Caki2 (cell line): Measurements from ENCODE around the gene NPTX1. TPM values are rescaled to one million over a fixed set of nuclear protein-coding genes. Genes with fewer than 3 reads are reported as not detected.

Experiments
- DNase-seq: peaks from one replicate; pipeline ENCODE4 v3.0.0-alpha.2; 2015; ENCODE audit warnings: low read depth
- in situ Hi-C: cut with HindIII; loops from 2 replicates; pipeline ENCODE4 v1.10.0; 2016; ENCODE audit warnings: low sequenced_read_pairs, low pct_unique_long_range_greater_than_20kb, mixed read lengths
- total RNA-seq: library from RNA; depleted of rRNA; stranded (reverse); fragments of >200 nt; shearing (Covaris generic); gene quantifications from 2 replicates; pipeline ENCODE4 v1.2.3, GENCODE V29; 2014; ENCODE audit warnings: low replicate concordance; rRNA removed

NPTX1 gene, protein sequence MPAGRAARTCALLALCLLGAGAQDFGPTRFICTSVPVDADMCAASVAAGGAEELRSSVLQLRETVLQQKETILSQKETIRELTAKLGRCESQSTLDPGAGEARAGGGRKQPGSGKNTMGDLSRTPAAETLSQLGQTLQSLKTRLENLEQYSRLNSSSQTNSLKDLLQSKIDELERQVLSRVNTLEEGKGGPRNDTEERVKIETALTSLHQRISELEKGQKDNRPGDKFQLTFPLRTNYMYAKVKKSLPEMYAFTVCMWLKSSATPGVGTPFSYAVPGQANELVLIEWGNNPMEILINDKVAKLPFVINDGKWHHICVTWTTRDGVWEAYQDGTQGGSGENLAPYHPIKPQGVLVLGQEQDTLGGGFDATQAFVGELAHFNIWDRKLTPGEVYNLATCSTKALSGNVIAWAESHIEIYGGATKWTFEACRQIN
- not detected in 2 replicates for total RNA-seq

DNA sequence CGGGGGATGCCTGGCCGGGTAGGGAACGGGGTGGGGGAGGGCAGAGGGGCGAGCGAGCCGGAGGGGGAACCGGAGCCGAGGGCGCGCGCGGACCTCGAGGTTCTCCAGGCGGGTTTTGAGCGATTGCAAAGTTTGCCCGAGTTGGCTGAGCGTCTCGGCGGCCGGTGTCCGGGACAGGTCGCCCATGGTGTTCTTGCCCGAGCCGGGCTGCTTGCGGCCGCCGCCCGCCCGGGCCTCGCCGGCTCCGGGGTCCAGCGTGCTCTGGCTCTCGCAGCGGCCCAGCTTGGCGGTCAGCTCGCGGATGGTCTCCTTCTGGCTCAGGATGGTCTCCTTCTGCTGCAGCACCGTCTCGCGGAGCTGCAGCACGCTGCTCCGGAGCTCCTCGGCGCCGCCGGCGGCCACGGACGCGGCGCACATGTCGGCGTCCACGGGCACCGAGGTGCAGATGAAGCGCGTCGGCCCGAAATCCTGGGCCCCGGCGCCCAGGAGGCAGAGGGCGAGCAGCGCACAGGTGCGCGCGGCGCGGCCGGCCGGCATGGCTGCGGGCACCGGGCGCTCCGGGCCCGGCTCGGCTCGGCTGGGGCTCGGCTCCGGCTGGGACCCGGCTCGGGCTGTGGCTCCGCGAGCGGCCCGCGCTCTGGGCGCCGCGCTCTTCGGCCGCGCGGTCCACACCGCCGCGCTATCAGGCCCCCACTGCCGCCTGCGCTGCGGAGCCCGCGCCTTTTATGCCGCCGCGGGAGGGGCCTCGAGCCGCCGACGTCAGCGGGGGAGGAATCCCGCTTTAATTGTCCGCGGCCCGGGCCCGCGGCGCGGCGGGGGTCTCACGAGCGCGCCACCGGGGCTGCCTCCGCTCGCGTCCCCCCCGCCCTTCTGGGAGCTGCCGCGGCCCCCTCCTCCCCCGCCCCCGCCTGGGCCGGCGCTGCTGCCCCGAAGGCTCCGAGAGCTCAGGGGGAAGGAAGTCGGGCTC lies at the start of gene NPTX1:
Gene NPTX1, minus strand, starts transcription at position 698 of the 967 bp plus-strand sequence. Its CDS starts 161 bp downstream, at position 537.
- in situ Hi-C loops, result no loop called here
- DNase-seq, result peak; percentile 24

DNA sequence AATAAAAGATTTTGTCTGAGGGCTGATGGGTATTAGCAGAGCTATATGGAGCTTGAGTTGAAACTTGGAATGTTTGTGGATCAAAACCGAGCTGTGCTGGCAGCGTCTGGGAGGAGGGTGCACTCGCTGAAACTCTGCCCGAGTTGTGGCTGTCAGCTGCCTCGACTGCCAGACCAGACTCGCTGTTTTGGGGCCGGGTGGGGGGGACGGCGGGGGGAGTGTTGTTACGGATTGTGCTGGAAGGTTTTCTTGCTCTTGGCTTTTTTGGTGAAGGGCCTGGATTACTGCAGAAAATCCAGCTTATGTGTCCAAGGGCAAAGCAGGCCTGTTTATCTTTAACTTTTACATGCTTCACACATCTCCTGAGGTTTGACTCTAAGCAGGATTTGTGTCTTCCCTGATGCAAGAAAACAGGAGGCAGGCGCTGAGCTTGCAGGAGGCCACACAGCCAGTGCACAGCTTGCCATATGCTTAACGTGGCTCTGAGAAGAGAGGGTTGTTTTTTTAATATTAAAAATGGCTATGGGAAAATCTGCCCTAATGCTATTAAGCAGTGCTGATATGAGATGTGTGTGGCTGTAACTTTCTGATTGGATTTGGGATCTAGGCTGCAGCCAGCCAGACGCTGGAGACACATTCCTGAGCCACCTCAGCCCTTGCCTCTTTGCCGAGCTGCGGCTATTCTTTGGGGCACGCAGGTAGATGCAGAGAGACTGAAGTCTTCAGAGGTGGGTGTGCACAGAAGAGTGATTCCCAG lies 47.7 kb upstream of the NPTX1 start:
- no peak for DNase-seq
- in situ Hi-C loops, result no loop called here

DNA sequence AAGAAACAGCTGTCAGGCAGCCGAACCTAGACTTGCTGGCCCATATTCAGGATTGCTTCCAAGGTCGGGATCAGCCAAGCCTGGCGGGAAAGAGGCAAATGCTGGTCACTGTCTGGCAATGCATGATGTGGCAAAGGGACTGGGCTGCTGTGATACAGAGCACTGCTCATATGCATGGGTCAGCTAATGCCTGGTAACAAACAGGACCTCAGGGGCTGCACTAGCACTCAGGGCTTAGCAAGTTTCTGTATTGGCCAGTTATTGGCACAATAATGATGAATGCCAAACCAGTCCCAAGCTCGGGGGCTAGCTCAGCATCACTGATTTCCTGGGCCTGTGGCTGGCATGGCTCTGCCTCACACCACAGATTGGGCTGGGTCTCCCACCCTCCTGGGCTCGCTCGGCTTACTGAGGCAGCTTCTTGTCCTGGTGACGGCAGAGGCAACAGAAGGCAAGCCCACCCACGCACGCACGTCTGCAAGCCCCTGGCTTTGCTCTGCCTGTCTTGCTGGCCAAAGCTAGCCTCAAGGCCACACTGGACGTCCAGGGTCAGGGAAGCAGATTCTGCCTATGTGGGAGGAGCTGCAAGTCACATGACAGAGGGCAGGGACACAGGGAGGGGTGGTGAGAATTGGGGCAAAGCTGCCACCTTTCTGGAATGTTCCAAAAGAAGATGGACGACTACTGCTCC lies 46.8 kb upstream of the NPTX1 start:
- no peak for DNase-seq
- in situ Hi-C loops, result no loop called here

DNA sequence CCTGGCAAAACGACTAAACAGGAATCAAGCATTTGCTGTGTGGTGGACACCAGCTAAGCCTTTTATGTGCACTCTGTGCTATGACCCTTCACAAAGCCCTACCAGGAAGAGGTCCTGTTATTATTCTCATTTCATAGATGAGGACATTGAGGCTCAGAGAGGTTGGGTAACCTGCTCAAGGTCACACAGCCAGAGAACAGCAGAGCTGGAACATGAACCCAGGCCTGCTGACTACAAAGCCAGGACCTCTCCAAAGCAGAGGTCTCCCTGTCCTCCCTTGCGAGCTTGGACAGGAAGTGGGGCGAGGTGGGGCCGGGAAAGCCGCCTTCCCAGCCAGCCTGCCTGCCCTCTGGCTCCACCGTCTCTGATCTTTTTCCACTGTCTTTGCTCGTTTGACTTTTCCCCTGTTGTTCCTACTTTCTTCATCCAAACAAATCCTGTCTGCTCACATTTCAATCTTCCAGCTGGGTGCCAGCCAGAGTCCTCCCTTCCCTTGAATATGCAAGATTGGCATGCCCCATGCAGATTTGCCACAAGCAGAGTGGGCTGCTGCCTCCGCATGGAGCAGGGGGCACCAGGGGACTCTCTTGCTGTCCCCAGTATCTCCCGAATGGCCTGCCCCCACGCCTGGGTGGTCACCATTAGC lies 44.5 kb upstream of the NPTX1 start:
- in situ Hi-C loops, result no loop called here
- no peak for DNase-seq

DNA sequence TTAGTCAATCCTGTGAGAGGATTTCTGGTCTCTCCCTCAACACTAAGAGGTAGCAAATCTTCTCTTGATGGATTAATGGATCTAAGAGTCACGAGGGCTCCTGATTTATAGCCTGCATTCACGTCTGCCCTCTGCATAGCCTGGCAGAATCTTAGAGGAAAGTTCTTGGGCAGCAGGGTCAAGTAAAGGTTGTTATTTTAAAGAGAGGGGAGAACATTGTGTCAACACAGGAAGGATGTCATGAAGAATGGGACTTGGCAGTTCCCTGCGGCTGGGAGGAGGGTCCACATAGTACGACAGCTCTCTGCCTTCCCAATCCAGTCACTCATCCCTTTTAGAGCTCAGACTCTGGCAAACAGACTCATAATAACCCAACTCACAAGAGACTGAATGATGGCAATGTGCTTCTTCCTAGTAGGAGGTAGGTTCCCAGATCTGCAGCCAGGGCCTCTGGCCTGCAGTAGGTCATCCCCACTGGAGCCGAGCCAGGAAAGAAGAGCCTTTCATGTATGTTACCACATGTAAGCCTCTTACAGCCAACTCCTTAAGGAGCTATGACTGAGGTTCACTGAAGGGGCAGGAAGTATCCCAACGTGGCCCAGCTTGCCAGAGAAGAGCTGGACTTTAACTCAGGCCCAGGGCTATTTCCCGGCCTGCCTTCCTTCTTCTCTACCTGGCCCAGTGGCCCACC lies 42.8 kb upstream of the NPTX1 start:
- in situ Hi-C loops, result no loop called here
- no peak for DNase-seq

DNA sequence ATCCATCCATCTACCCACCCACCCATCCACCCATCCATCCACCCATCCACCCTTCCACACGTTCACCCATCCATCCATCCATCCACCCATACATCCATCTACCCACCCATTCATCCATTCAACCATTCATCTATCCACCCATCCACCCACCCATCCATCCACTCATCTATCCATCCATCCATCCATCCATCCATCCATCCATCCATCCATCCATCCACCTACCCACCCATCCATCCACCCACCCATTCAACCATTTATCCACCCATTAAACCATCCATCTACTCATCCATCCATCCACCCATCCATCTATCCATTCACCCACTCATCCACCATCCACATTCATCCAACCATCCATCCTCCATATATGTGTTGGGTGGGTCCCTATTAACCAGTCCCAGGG lies 42.0 kb upstream of the NPTX1 start:
- in situ Hi-C loops, result no loop called here
- DNase-seq, result no peak

DNA sequence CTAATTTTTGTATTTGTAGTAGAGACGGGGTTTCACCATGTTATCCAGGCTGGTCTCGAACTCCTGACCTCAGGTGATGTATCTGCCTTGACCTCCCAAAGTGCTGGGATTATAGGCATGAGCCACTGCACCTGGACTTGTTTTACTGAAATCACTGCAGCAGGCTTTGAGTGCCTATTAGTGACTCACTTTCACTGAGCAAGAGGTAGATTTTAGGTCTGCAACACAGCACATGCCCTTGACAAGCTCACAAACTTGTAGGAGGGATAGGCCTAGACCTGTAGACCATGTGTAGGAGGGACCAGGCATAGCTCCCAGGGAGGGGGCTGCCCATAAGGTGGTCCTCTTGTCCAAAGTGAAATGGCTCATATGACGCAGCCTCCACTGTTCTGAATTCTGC lies 41.2 kb upstream of the NPTX1 start:
- in situ Hi-C loops, result no loop called here
- DNase-seq, result no peak

DNA sequence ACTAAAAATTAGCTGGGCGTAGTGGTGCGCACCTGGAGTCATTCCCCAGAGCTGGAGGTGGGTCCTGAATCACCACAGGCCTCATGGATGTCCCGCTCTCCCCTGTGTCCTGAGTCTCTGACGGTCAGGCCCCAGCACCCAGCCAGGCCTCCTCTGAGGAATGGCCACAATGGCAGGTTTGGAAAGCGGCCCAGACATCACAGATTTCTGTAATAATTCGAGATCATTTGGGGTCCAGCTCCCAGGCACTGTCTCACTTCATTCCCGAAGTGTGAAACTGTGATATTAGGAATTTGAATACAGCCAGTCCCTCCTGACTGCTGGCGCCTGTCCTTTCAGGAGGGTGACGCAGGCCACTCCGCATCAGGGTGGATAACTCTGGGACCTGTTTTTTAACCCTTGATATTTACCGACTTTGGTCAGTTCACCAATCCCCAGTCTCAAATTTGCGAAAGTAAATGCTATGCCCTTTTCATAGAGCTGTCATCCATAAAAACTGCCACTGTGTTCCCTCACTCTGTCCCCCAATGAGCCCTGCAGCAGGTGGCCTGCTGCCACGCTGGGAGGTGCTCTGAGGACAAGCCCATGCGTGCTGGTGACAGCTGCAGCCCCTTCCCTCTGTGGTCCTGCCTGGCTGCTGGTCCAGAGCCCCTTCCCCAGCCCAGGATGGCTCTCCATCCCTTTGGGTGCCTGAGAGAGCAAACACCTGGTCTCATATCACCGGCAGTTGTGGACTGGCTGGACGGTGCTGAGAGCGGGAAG lies 39.9 kb upstream of the NPTX1 start:
- in situ Hi-C loops, result no loop called here
- no peak for DNase-seq

DNA sequence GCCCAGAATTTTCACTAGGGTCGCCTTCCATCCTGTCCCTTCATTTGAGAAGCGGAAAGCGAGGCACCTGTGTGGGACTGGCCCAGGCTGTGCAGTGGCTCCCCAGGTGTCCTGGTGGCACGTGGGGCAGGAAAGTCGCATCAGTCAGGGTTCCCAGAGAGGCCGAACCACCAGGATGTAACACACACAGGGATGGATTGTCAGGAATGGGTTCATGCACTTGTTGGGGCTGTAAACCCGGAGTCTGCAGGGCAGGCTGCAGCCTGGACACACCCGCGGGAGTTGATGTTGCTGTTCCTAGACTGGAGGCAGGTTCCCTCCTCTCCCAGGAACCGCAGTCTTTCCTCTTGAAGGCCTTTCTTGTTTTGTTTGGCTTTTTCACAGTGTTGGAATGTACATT lies 37.5 kb upstream of the NPTX1 start:
- in situ Hi-C loops, result no loop called here
- no peak for DNase-seq

DNA sequence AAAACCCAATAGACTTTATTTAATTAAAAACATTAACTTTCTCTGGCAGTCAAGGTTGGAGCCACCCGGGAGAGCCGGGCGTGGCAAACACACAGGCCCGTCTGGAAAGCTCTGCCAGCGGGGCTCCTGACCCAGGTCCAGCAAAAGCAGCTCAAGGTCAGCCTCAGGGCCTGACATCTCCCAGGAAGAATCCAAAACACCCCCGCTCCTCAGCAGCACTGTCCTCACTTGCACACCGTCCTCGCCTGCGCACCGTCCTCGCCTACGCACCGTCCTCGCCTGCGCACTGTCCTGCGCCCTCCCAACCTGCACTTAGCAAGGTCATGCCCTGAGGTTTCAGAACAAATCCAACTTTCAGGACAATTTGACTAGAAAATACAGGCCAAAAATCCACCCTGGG lies 36.8 kb upstream of the NPTX1 start:
- in situ Hi-C loops, result no loop called here
- DNase-seq, result no peak

DNA sequence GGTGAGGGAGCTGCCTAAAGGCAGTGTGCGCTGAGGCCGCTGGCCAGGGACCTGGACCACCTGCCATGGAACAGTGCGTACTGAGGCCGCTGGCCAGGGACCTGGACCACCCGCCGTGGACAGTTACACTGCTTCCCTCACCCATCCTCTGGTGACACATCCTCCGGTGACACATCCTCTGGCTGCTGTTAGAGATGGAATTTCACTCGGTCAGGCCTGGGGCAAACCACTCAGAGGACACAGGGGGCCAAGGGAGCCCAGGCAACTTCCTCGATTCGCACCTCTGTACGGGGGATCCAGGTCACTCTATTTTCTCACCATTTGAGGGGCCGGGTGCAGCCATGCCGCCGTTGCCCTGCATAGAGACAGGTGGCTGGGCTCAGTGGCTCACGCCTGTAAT lies 35.8 kb upstream of the NPTX1 start:
- no peak for DNase-seq
- in situ Hi-C loops, result no loop called here

DNA sequence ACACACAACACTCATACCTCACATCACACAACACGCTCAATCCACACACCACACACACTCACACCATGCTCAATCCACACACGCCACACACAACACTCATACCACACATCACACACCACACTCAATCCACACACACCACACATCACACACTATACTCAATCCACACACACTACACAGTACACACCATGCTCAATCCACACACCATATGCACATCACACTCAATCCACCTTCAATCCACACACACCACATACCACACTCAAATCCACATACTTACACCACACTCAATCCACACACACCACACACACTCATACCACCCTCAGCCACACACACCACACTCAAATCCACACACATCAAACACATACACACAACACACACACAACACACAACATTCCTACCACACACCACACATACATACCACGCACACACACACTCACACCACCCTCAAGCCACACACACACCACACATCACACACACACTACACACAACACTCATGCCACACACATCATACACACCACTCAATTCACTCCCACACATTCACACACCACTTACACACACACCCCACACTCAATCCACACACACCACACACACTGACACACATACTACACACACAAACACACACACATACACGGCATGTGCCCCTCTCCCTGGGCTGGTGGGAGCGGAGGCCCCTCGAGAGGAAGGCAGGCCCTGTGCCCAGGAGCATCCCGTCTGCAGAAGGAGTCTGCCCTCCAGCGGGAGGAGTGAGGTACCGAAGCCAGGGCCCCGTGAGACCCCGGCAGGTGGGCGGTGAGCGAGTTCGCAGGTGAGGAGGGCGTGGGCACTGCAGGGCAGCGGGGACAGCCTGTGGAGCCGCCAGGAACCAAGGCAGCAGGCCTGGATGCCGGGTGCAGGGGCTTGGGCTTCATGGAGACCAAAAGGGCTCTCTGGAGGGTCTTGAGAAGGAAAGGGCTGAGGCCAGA lies 35.1 kb upstream of the NPTX1 start:
- in situ Hi-C loops, result no loop called here
- DNase-seq, result no peak

DNA sequence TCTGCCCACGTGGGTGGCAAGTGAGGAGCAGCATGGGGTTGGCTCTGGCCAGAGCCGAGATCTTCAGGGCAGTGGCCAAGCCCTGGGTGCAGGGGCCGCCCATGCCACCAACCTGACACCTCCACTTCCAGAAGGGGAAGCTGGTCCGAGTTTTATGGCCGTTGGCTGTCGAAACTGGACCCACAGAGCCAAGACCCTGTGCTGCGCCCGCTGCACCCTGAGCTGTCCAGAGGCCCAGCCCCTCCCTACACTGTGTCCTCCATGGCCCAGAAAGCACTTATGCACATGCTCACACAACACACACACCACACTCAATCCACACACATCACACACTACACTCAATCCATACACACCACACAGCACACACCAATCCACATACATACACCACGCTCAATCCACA lies 34.4 kb upstream of the NPTX1 start:
- in situ Hi-C loops, result no loop called here
- no peak for DNase-seq

DNA sequence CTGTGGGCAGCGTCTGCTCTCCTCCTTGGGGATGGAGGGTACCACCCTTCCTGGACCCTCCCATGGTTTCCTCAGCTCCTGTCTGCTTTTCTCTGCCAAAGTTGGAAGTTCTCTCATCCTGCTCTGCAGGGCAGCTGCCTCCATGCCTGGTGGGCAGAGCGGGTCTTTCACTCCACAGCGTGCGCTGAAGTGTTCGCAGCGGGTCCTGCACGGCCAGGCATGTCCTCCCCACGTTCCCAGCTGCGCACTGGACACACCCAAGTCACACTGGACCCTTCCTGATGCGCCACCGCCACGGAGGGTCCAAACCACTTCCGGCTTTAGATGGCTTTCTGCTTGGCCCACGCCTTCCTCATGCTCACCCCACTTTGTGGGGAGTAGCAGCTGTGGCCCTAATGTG lies 33.7 kb upstream of the NPTX1 start:
- no peak for DNase-seq
- in situ Hi-C loops, result no loop called here

DNA sequence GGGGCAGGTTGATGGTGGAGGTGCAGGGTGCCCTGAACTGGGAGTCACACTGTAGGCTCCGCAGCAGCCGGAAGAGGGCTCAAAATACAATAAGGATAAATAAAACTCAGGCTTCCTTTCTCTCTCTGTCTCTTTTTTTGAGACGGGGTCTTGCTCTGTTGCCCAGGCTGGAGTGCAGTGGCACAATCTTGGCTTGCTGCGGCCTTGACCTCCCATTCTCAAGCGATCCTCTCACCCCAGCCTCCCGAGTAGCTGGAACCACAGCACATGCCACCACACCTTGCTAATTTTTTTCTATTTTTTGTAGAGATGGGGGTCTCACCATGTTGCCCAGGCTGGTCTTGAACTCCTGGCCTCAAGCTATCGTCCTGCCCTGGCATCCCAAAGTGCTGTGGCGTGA lies 32.9 kb upstream of the NPTX1 start:
- no peak for DNase-seq
- in situ Hi-C loops, result no loop called here
